Measurements from ENCODE around the gene ART5. TPM values are rescaled to one million over a fixed set of nuclear protein-coding genes. Genes with fewer than 3 reads are reported as not detected.
"Not testable (repeated sequence)": the region's sequence is repeated elsewhere in the genome, so short reads cannot be mapped to it uniquely, and the experiment has no call there.

ART5 gene
- total and polyA plus RNA-seq, 2 donors (not counting 1 experiment from before 2014, with no cell fraction given): 0.50 TPM; not detected in 1

DNA sequence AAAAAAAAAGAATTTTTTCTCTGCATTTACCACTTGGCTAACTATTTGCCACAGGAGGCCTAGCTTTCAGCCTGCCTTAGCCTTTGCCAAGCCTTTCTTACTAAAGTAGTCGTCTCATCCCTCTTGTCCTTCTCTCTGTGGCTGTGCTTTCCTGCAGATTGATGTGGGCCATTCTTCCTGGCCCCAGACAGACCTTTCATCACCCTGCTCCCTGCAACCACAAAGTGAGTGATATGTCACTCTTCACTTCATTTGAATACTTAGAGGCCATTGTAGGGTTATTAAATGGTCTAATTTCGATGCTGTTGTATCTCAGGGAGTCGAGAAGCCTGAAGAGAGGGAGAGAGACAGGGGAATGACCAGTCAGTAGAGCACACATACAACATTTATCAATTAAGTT, 37.6 kb downstream of the ART5 start:
- H3K27me3 ChIP-seq (ENCODE audit: control insufficient read depth, insufficient read depth, low read length): peaks cover 2% of the 10 kb centered on the region
- no peak for DNase-seq (ENCODE audit: low read depth in 2 of 2)

GRCh38 chr11:3600201-3600600, 41.6 kb downstream of the ART5 start:
- H4K20me1 ChIP-seq (ENCODE audit: control insufficient read depth, extremely low read depth, insufficient read depth, low read length); H3K4me1 ChIP-seq (ENCODE audit: control insufficient read depth, extremely low read depth, insufficient read depth, low read length); DNase-seq (ENCODE audit: low read depth in 2 of 2); H2AFZ ChIP-seq (ENCODE audit: low read length); H3K36me3 ChIP-seq (ENCODE audit: control insufficient read depth, insufficient read depth, low read length); H3K27ac ChIP-seq (ENCODE audit: insufficient read depth, low read length); H3K9me3 ChIP-seq (ENCODE audit: control insufficient read depth, insufficient read depth, low read depth, low read length); H3K27me3 ChIP-seq (ENCODE audit: control insufficient read depth, insufficient read depth, low read length); H3K79me2 ChIP-seq (ENCODE audit: control insufficient read depth, insufficient read depth, low read length); H3K4me2 ChIP-seq (ENCODE audit: extremely low read depth, insufficient read depth, low read length); H3K4me3 ChIP-seq (replicated peaks in 1 of 4; ENCODE audit: control extremely low read depth in 1 of 4, insufficient read depth in 1 of 4, low read depth in 3 of 4, low read length in 4 of 4); H3K9ac ChIP-seq (ENCODE audit: insufficient read depth, low read length): not testable (repeated sequence)

More for the DNA sequence above, 37.6 kb downstream of the ART5 start:
- Histone ChIP-seq H4K20me1 (ENCODE audit: control insufficient read depth, extremely low read depth, insufficient read depth, low read length) (no peaks in the 10 kb centered on the region), H2AFZ (ENCODE audit: low read length) (no peak overlapping the region), H3K4me1 (ENCODE audit: control insufficient read depth, extremely low read depth, insufficient read depth, low read length) (no peaks in the 10 kb centered on the region), H3K9me3 (ENCODE audit: control insufficient read depth, insufficient read depth, low read depth, low read length) (no peaks in the 10 kb centered on the region), H3K4me3 (replicated peaks in 1 of 4; ENCODE audit: control extremely low read depth in 1 of 4, insufficient read depth in 1 of 4, low read depth in 3 of 4, low read length in 4 of 4) (no peak overlapping the region), H3K79me2 (ENCODE audit: control insufficient read depth, insufficient read depth, low read length) (no peaks in the 10 kb centered on the region), H3K36me3 (ENCODE audit: control insufficient read depth, insufficient read depth, low read length) (no peaks in the 10 kb centered on the region), H3K9ac (ENCODE audit: insufficient read depth, low read length) (no peak overlapping the region), H3K27ac (ENCODE audit: insufficient read depth, low read length) (no peak overlapping the region), H3K4me2 (ENCODE audit: extremely low read depth, insufficient read depth, low read length) (no peak overlapping the region)
- no peak for TF ChIP-seq CTCF (conservative IDR thresholded peaks at IDR 0.05 in 1 of 2, IDR thresholded peaks at IDR 0.05 in 1 of 2; ENCODE audit: low read depth in 1 of 2, low read length in 2 of 2)
- TF ChIP-seq EZH2 (IDR thresholded peaks at IDR 0.05; ENCODE audit: low read length, missing control alignments): no peak

- H3K27ac ChIP-seq (ENCODE audit: insufficient read depth, low read length); H3K4me2 ChIP-seq (ENCODE audit: extremely low read depth, insufficient read depth, low read length); DNase-seq (ENCODE audit: low read depth in 2 of 2); H3K27me3 ChIP-seq (ENCODE audit: control insufficient read depth, insufficient read depth, low read length); H3K36me3 ChIP-seq (ENCODE audit: control insufficient read depth, insufficient read depth, low read length); H4K20me1 ChIP-seq (ENCODE audit: control insufficient read depth, extremely low read depth, insufficient read depth, low read length); H3K9me3 ChIP-seq (ENCODE audit: control insufficient read depth, insufficient read depth, low read depth, low read length); H2AFZ ChIP-seq (ENCODE audit: low read length); H3K4me1 ChIP-seq (ENCODE audit: control insufficient read depth, extremely low read depth, insufficient read depth, low read length); H3K79me2 ChIP-seq (ENCODE audit: control insufficient read depth, insufficient read depth, low read length); H3K9ac ChIP-seq (ENCODE audit: insufficient read depth, low read length); H3K4me3 ChIP-seq (replicated peaks in 1 of 4; ENCODE audit: control extremely low read depth in 1 of 4, insufficient read depth in 1 of 4, low read depth in 3 of 4, low read length in 4 of 4): not testable (repeated sequence)
These were observed 44.0 kb downstream of the ART5 start for GRCh38 chr11:3597743-3598142.

- not testable (repeated sequence) for H3K27me3 ChIP-seq (ENCODE audit: control insufficient read depth, insufficient read depth, low read length); H4K20me1 ChIP-seq (ENCODE audit: control insufficient read depth, extremely low read depth, insufficient read depth, low read length); H3K4me2 ChIP-seq (ENCODE audit: extremely low read depth, insufficient read depth, low read length); H3K4me3 ChIP-seq (replicated peaks in 1 of 4; ENCODE audit: control extremely low read depth in 1 of 4, insufficient read depth in 1 of 4, low read depth in 3 of 4, low read length in 4 of 4); H3K9ac ChIP-seq (ENCODE audit: insufficient read depth, low read length); DNase-seq (ENCODE audit: low read depth in 2 of 2); H3K9me3 ChIP-seq (ENCODE audit: control insufficient read depth, insufficient read depth, low read depth, low read length); H2AFZ ChIP-seq (ENCODE audit: low read length); H3K4me1 ChIP-seq (ENCODE audit: control insufficient read depth, extremely low read depth, insufficient read depth, low read length); H3K36me3 ChIP-seq (ENCODE audit: control insufficient read depth, insufficient read depth, low read length); H3K79me2 ChIP-seq (ENCODE audit: control insufficient read depth, insufficient read depth, low read length); H3K27ac ChIP-seq (ENCODE audit: insufficient read depth, low read length)
These were observed 50.5 kb downstream of the ART5 start for GRCh38 chr11:3591326-3591725.

- H3K4me3 ChIP-seq (replicated peaks in 1 of 4; ENCODE audit: control extremely low read depth in 1 of 4, insufficient read depth in 1 of 4, low read depth in 3 of 4, low read length in 4 of 4); DNase-seq (ENCODE audit: low read depth in 2 of 2); H3K4me1 ChIP-seq (ENCODE audit: control insufficient read depth, extremely low read depth, insufficient read depth, low read length); H3K9ac ChIP-seq (ENCODE audit: insufficient read depth, low read length); H3K27ac ChIP-seq (ENCODE audit: insufficient read depth, low read length); H3K27me3 ChIP-seq (ENCODE audit: control insufficient read depth, insufficient read depth, low read length); H3K4me2 ChIP-seq (ENCODE audit: extremely low read depth, insufficient read depth, low read length); H3K79me2 ChIP-seq (ENCODE audit: control insufficient read depth, insufficient read depth, low read length); H3K36me3 ChIP-seq (ENCODE audit: control insufficient read depth, insufficient read depth, low read length); H3K9me3 ChIP-seq (ENCODE audit: control insufficient read depth, insufficient read depth, low read depth, low read length); H4K20me1 ChIP-seq (ENCODE audit: control insufficient read depth, extremely low read depth, insufficient read depth, low read length); H2AFZ ChIP-seq (ENCODE audit: low read length): not testable (repeated sequence)
These were observed 51.6 kb downstream of the ART5 start for GRCh38 chr11:3590193-3590592.

DNA sequence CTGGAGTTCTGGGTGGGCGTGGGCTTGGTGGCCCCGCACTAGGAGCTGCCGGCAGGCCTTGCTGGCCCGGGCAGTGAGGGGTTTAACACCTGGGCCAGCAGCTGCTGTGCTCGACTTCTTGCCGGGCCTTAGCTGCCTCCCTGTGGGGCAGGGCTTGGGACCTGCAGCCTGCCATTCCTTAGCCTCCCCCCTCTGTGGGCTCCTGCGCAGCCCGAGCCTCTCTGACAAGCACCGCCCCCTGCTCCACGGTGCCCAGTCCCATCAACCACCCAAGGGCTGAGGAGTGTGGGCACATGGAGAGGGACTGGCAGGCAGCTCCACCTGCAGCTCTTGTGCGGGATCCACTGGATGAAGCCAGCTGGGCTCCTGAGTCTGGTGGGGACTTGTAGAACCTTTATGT, 53.0 kb downstream of the ART5 start:
- not testable (repeated sequence) for H3K4me1 ChIP-seq (ENCODE audit: control insufficient read depth, extremely low read depth, insufficient read depth, low read length); DNase-seq (ENCODE audit: low read depth in 2 of 2); H3K4me2 ChIP-seq (ENCODE audit: extremely low read depth, insufficient read depth, low read length); H4K20me1 ChIP-seq (ENCODE audit: control insufficient read depth, extremely low read depth, insufficient read depth, low read length); H3K9me3 ChIP-seq (ENCODE audit: control insufficient read depth, insufficient read depth, low read depth, low read length); H3K79me2 ChIP-seq (ENCODE audit: control insufficient read depth, insufficient read depth, low read length); H3K27me3 ChIP-seq (ENCODE audit: control insufficient read depth, insufficient read depth, low read length); H3K27ac ChIP-seq (ENCODE audit: insufficient read depth, low read length); H3K4me3 ChIP-seq (replicated peaks in 1 of 4; ENCODE audit: control extremely low read depth in 1 of 4, insufficient read depth in 1 of 4, low read depth in 3 of 4, low read length in 4 of 4); H2AFZ ChIP-seq (ENCODE audit: low read length); H3K36me3 ChIP-seq (ENCODE audit: control insufficient read depth, insufficient read depth, low read length); H3K9ac ChIP-seq (ENCODE audit: insufficient read depth, low read length)

All from fibroblast of lung (primary cell).